ENCODE measurements around the gene ACER2.
"Not testable (repeated sequence)": the region's sequence is repeated elsewhere in the genome, so short reads cannot be mapped to it uniquely, and the experiment has no call there.

ACER2 gene

GRCh38 chr9:19408693-19409400 lies at the start of gene ACER2:
ACER2 (plus strand) TSS chr9:19409009; CDS start chr9:19409085, 76 bp downstream.
- DNase-seq (ENCODE audit: low spot score) = peak; percentile 87

- DNase-seq (ENCODE audit: low spot score) = no peak
Measured at GRCh38 chr9:19369107-19369506, 39.7 kb upstream of the ACER2 start.

- DNase-seq (ENCODE audit: low spot score) = peak; percentile 72
Measured at GRCh38 chr9:19371942-19372341, 36.9 kb upstream of the ACER2 start.

- DNase-seq (ENCODE audit: low spot score) = no peak
Measured at GRCh38 chr9:19372567-19372966, 36.2 kb upstream of the ACER2 start.

- peak; percentile 21 for DNase-seq (ENCODE audit: low spot score)
Measured at GRCh38 chr9:19373527-19373926, 35.3 kb upstream of the ACER2 start.

GRCh38 chr9:19375538-19375937 lies 33.3 kb upstream of the ACER2 start:
- peak; percentile 66 for DNase-seq (ENCODE audit: low spot score)

- DNase-seq (ENCODE audit: low spot score) = peak; percentile 15
Measured at GRCh38 chr9:19376931-19377330, 31.9 kb upstream of the ACER2 start.

GRCh38 chr9:19378164-19378563 lies 30.6 kb upstream of the ACER2 start:
- DNase-seq (ENCODE audit: low spot score) = peak; percentile 29

- peak; percentile 34 for DNase-seq (ENCODE audit: low spot score)
Measured at GRCh38 chr9:19378647-19379046, 30.2 kb upstream of the ACER2 start.

GRCh38 chr9:19379283-19379682 lies 29.5 kb upstream of the ACER2 start:
- no peak for DNase-seq (ENCODE audit: low spot score)

GRCh38 chr9:19379697-19380046 lies 29.1 kb upstream of the ACER2 start:
- DNase-seq (ENCODE audit: low spot score) = peak; percentile 34

- DNase-seq (ENCODE audit: low spot score) = peak; percentile 43
Measured at GRCh38 chr9:19380826-19381075, 28.1 kb upstream of the ACER2 start.

- DNase-seq (ENCODE audit: low spot score) = peak; percentile 51
Measured at GRCh38 chr9:19381656-19382055, 27.2 kb upstream of the ACER2 start.

- not testable (repeated sequence) for DNase-seq (ENCODE audit: low spot score)
Measured at GRCh38 chr9:19385212-19385611, 23.6 kb upstream of the ACER2 start.

GRCh38 chr9:19385786-19386501 lies 22.9 kb upstream of the ACER2 start:
- DNase-seq (ENCODE audit: low spot score) = no peak

- no peak for DNase-seq (ENCODE audit: low spot score)
Measured at GRCh38 chr9:19386502-19387044, 22.2 kb upstream of the ACER2 start.

- no peak for DNase-seq (ENCODE audit: low spot score)
Measured at GRCh38 chr9:19387317-19387716, 21.5 kb upstream of the ACER2 start.

- not testable (repeated sequence) for DNase-seq (ENCODE audit: low spot score)
Measured at GRCh38 chr9:19389539-19389938, 19.3 kb upstream of the ACER2 start.

- no peak for DNase-seq (ENCODE audit: low spot score)
Measured at GRCh38 chr9:19397845-19398244, 11.0 kb upstream of the ACER2 start.

GRCh38 chr9:19403231-19403630 lies 5.6 kb upstream of the ACER2 start:
- DNase-seq (ENCODE audit: low spot score) = not testable (repeated sequence)

- DNase-seq (ENCODE audit: low spot score) = no peak
Measured at GRCh38 chr9:19404283-19405075, 4.3 kb upstream of the ACER2 start.

- no peak for DNase-seq (ENCODE audit: low spot score)
Measured at GRCh38 chr9:19405771-19406170, 3.0 kb upstream of the ACER2 start.

GRCh38 chr9:19408316-19408692 lies 505 bp upstream of the ACER2 start:
- no peak for DNase-seq (ENCODE audit: low spot score)
